Measurements from ENCODE around the gene HIVEP2.

DNA sequence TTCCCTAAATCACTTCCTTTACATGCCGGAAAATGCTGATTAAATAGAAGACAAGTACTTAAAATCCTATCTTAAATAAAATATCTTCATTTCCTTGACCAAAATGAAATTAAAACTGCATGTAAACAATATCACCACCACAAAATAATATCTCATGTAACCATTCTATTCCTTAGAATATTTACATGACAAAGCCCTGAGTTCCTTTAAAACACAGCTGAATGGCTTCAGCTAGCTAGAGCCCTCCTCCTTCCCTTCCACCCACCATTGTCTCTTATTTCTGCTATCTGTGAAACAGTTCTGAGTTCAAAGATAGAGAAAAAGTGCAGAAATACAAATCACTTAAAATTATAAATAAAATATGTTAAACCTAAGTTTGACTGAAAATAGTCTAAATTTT, 103.1 kb downstream of the HIVEP2 start:
- TF ChIP-seq EZH2 (IDR thresholded peaks at IDR 0.05; ENCODE audit: insufficient read depth, poor library complexity, severe bottlenecking) (no peak), EZH2phosphoT487 (IDR thresholded peaks at IDR 0.05; ENCODE audit: insufficient read depth, low read depth) (no peak)
